Esophagus squamous epithelium (tissue), 4 donors: Measurements from ENCODE around the gene EHD4.

Experiments
- CTCF ChIP-seq, 6 experiments: fragments of 450-650 bp in 4 of 6; fragments of 200-600 bp in 2 of 6; sonication (generic) in 2 of 6; IDR thresholded peaks; one replicate each; pipeline ENCODE4 v1.5.1; 2016 to 2019; ENCODE audit warnings: antibody characterized with exemption in 6 of 6, mild to moderate bottlenecking in 4 of 6, moderate library complexity in 4 of 6
- POLR2A ChIP-seq, 4 donors: fragments of 450-650 bp; IDR thresholded peaks; one replicate each; pipeline ENCODE4 v1.6.1; 2017; ENCODE audit warnings: antibody characterized with exemption in 4 of 4, mild to moderate bottlenecking in 4 of 4, moderate library complexity in 3 of 4

- TF ChIP-seq CTCF (IDR thresholded peaks at IDR 0.05) (no peak), POLR2A (IDR thresholded peaks at IDR 0.05) (no peak)
Observed at GRCh38 chr15:41925086-41925608, 47.2 kb downstream of the EHD4 start.
